GM21381 (cell line): ENCODE measurements around the gene URB1.
"Not testable (repeated sequence)": the region's sequence is repeated elsewhere in the genome, so short reads cannot be mapped to it uniquely, and the experiment has no call there.

ENCODE experiments used
- ATAC-seq: cut with Tn5 transposase; IDR thresholded peaks from one replicate; pipeline ENCODE4 v1.9.1; 2021; ENCODE audit warnings: mild to moderate bottlenecking, moderate library complexity; ENCODE audit not compliant: unreplicated experiment

The URB1 gene

GRCh38 chr21:32298148-32298559 lies 94.7 kb downstream of the URB1 start:
- ATAC-seq = no peak

GRCh38 chr21:32297449-32297848 lies 95.4 kb downstream of the URB1 start:
- no peak for ATAC-seq

GRCh38 chr21:32285476-32285875 lies 107.3 kb downstream of the URB1 start:
- no peak for ATAC-seq

- no peak for ATAC-seq
Measured at GRCh38 chr21:32282992-32283391, 109.8 kb downstream of the URB1 start.

- no peak for ATAC-seq
Measured at GRCh38 chr21:32281531-32281930, 111.3 kb downstream of the URB1 start.

GRCh38 chr21:32279377-32279680 lies 113.5 kb downstream of the URB1 start:
- ATAC-seq = no peak

GRCh38 chr21:32278518-32279376 lies 114.1 kb downstream of the URB1 start, which contains the start of gene MIS18A:
Gene MIS18A, minus strand, starts transcription at chr21:32279049. Its CDS starts 35 bp downstream, at chr21:32279014.
- peak; percentile 95 for ATAC-seq

GRCh38 chr21:32278103-32278502 lies 114.7 kb downstream of the URB1 start:
- no peak for ATAC-seq

GRCh38 chr21:32276671-32277070 lies 116.1 kb downstream of the URB1 start:
- no peak for ATAC-seq

- no peak for ATAC-seq
Measured at GRCh38 chr21:32270748-32271147, 122.1 kb downstream of the URB1 start.

GRCh38 chr21:32265321-32265720 lies 127.5 kb downstream of the URB1 start:
- not testable (repeated sequence) for ATAC-seq

- no peak for ATAC-seq
Measured at GRCh38 chr21:32261929-32262328, 130.9 kb downstream of the URB1 start.
